ENCODE measurements around the gene MSL1. TPM values are rescaled to one million over a fixed set of nuclear protein-coding genes. Genes with fewer than 3 reads are reported as not detected.

Gene MSL1
- total and polyA plus RNA-seq, 9 of the 15 experiments (the other 6 are each of a cell fraction or from before 2014, with no cell fraction given): 13.8 to 120 (median 61.9) TPM

DNA sequence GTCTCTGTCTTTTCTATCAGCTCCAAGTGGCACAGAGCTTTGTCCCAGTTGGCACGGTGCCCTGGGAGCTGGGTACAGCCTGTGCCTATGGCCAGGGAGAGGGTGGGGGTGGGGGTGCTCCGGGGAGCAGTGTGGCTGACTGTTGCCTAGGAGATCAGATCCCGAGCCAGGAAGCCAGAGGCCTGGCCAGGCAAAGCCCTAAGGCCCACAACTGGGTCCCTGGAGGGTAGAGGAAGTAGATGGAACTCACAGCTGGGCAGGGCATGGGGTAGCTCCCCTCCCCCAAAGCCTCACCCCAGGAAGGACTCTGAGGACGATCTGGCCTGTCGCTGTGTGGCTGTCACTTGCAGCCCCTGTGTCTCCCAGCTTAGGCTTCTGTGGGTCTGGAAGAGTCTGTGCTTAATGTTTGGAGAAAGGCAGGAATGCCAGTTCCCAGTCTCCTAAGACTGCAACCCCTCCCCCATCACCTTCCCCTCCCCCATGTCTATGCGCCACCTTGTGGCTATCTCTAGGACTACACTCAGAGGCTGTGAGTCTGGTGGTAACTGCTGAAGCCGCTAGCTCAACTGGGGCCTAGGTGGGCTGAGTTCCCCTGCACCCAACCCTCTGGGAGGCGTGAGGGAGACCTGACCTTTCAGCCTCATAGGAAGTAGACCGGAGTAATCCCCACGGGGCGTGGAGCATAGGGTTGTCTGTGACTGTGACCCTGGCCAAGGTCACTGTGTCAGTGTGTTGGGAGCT, 46.4 kb upstream of the MSL1 start (continued):
- TF ChIP-seq, protein P1, sequence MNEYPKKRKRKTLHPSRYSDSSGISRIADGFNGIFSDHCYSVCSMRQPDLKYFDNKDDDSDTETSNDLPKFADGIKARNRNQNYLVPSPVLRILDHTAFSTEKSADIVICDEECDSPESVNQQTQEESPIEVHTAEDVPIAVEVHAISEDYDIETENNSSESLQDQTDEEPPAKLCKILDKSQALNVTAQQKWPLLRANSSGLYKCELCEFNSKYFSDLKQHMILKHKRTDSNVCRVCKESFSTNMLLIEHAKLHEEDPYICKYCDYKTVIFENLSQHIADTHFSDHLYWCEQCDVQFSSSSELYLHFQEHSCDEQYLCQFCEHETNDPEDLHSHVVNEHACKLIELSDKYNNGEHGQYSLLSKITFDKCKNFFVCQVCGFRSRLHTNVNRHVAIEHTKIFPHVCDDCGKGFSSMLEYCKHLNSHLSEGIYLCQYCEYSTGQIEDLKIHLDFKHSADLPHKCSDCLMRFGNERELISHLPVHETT (CRISPR knock-in tag; conservative IDR thresholded peaks at IDR 0.05 in 1 of 2, IDR thresholded peaks at IDR 0.05 in 1 of 2): no peak
- no peak for TF ChIP-seq TAF9B (IDR thresholded peaks at IDR 0.05; ENCODE audit: partially characterized antibody)
- TF ChIP-seq GATAD2B (IDR thresholded peaks at IDR 0.05; ENCODE audit: borderline replicate concordance): no peak; the same call in 1 of the 2 replicates
- no peak for TF ChIP-seq MXI1 (IDR thresholded peaks at IDR 0.05; ENCODE audit: low read depth, low read length)
- TF ChIP-seq TEAD1 (CRISPR knock-in tag; IDR thresholded peaks at IDR 0.05): 0 out of 4 replicates have a peak, but pooled peaks of 1 of the 2 experiments have one; percentile 13
- TF ChIP-seq HIVEP1 (CRISPR knock-in tag; IDR thresholded peaks at IDR 0.05): 0 out of 2 replicates have a peak, but pooled peaks have one; percentile 6
- TF ChIP-seq ZNF589 (CRISPR knock-in tag; IDR thresholded peaks at IDR 0.05; ENCODE audit: low read depth): no peak
- no peak for TF ChIP-seq ZNF217 (CRISPR knock-in tag; IDR thresholded peaks at IDR 0.05)
- no peak for TF ChIP-seq ZNF77 (CRISPR knock-in tag; IDR thresholded peaks at IDR 0.05)
- no peak for TF ChIP-seq ZBTB8A (IDR thresholded peaks at IDR 0.05; ENCODE audit: partially characterized antibody)
- TF ChIP-seq KDM1A (IDR thresholded peaks at IDR 0.05): peak in 1 of 2 experiments; percentile 99; a peak in 2 of 4 replicates
- TF ChIP-seq JUND (IDR thresholded peaks at IDR 0.05; ENCODE audit: borderline replicate concordance, low read depth, low read length): peak; percentile 63; the same call in 1 of the 2 replicates
- peak; percentile 24; the same call in 1 of the 3 replicates for TF ChIP-seq JUND (tag; IDR thresholded peaks at IDR 0.05; ENCODE audit: borderline replicate concordance, low read depth, low read length)
- no peak for TF ChIP-seq NUFIP1 (IDR thresholded peaks at IDR 0.05; ENCODE audit: partially characterized antibody)
- peak; percentile 52 for TF ChIP-seq EP300 (IDR thresholded peaks at IDR 0.05; ENCODE audit: low read length)
- TF ChIP-seq, protein P2, sequence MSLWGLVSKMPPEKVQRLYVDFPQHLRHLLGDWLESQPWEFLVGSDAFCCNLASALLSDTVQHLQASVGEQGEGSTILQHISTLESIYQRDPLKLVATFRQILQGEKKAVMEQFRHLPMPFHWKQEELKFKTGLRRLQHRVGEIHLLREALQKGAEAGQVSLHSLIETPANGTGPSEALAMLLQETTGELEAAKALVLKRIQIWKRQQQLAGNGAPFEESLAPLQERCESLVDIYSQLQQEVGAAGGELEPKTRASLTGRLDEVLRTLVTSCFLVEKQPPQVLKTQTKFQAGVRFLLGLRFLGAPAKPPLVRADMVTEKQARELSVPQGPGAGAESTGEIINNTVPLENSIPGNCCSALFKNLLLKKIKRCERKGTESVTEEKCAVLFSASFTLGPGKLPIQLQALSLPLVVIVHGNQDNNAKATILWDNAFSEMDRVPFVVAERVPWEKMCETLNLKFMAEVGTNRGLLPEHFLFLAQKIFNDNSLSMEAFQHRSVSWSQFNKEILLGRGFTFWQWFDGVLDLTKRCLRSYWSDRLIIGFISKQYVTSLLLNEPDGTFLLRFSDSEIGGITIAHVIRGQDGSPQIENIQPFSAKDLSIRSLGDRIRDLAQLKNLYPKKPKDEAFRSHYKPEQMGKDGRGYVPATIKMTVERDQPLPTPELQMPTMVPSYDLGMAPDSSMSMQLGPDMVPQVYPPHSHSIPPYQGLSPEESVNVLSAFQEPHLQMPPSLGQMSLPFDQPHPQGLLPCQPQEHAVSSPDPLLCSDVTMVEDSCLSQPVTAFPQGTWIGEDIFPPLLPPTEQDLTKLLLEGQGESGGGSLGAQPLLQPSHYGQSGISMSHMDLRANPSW (CRISPR knock-in tag; IDR thresholded peaks at IDR 0.05): 0 out of 2 replicates have a peak, but pooled peaks have one; percentile 51
- TF ChIP-seq GABPB1 (CRISPR knock-in tag; IDR thresholded peaks at IDR 0.05): peak; percentile 46; the same call in 1 of the 2 replicates
- peak; percentile 21; the same call in 1 of the 2 replicates for TF ChIP-seq CC2D1A (IDR thresholded peaks at IDR 0.05)
- TF ChIP-seq, protein P3, sequence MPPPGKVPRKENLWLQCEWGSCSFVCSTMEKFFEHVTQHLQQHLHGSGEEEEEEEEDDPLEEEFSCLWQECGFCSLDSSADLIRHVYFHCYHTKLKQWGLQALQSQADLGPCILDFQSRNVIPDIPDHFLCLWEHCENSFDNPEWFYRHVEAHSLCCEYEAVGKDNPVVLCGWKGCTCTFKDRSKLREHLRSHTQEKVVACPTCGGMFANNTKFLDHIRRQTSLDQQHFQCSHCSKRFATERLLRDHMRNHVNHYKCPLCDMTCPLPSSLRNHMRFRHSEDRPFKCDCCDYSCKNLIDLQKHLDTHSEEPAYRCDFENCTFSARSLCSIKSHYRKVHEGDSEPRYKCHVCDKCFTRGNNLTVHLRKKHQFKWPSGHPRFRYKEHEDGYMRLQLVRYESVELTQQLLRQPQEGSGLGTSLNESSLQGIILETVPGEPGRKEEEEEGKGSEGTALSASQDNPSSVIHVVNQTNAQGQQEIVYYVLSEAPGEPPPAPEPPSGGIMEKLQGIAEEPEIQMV (tag; conservative IDR thresholded peaks at IDR 0.05; ENCODE audit: low read depth): no peak
- no peak for TF ChIP-seq ZNF431 (CRISPR knock-in tag; IDR thresholded peaks at IDR 0.05)
- TF ChIP-seq ZNF140 (CRISPR knock-in tag; IDR thresholded peaks at IDR 0.05): no peak
- TF ChIP-seq, protein P4, sequence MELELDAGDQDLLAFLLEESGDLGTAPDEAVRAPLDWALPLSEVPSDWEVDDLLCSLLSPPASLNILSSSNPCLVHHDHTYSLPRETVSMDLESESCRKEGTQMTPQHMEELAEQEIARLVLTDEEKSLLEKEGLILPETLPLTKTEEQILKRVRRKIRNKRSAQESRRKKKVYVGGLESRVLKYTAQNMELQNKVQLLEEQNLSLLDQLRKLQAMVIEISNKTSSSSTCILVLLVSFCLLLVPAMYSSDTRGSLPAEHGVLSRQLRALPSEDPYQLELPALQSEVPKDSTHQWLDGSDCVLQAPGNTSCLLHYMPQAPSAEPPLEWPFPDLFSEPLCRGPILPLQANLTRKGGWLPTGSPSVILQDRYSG (tag; conservative IDR thresholded peaks at IDR 0.05; ENCODE audit: low read depth): no peak
